Measurements from ENCODE around the gene RAPGEF4.

RAPGEF4 gene

DNA sequence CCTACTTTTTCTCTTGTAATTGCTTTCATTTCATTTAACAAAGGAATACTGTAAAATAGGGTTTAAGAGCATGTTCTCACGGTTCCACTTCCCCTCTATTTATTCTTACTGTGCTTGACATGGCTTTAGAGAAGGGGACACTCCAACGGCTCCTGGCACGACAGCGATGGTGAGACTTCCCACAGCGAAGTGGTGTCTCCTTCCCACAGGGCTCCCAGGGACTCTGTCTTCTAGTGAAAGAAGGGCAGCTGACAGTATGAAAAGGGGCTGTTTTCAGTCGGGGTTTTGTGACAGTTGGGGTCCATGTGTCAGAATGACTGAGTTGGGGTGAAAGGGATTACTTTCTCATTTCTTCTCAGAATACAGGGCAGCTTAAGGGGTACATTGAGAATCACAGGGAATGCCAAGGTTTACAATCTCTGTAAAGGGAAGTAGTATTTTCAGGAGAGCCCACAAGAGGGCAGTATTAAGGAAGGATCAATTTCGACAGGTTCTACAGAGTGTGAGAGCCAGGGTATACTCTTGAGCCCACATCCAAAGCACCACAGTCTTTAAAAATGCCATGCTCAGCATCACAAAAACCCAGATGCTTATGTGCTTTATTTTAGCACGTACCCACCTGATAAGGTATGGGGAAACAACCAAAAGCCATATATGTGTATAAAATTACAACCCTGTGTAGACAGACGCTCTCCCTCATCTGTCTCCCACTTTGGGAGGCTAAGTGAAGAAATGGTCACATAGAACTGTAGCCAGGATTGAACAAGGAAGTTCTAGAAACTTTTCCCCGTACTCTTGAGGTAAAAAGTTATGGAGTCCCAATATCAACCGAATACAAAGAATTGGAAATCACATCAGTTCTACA lies 31.3 kb upstream of the RAPGEF4 start:
- TF ChIP-seq FEZF1 (tag by site-specific recombination; IDR thresholded peaks at IDR 0.05) (no peak), ZNF654 (tag by site-specific recombination; IDR thresholded peaks at IDR 0.05; ENCODE audit: low read depth) (peak; percentile 47)
- H3K4me1 ChIP-seq (ENCODE audit: control insufficient read depth, insufficient read depth, low read length): no peaks in the 10 kb centered on the region
- H3K36me3 ChIP-seq (ENCODE audit: control insufficient read depth in 2 of 2, insufficient read depth in 1 of 2, low read length in 2 of 2): no peaks in the 10 kb centered on the region
- CTCF ChIA-PET: interaction anchor here (0.5 to 1.6 kb wide), 16 partner anchors 8 to 657 kb away, joined by 3 to 7 read pairs (median 3); partner anchors contain the start of gene RAPGEF4
- POLR2A ChIA-PET: no interaction called here
- H3K9me3 ChIP-seq (ENCODE audit: control insufficient read depth, insufficient read depth, low read depth, low read length): no peaks in the 10 kb centered on the region
- no peak overlapping the region for H3K4me3 ChIP-seq (ENCODE audit: low read depth, low read length)
- H3K27ac ChIP-seq (ENCODE audit: extremely low read depth, low read depth, low read length): no peak overlapping the region

DNA sequence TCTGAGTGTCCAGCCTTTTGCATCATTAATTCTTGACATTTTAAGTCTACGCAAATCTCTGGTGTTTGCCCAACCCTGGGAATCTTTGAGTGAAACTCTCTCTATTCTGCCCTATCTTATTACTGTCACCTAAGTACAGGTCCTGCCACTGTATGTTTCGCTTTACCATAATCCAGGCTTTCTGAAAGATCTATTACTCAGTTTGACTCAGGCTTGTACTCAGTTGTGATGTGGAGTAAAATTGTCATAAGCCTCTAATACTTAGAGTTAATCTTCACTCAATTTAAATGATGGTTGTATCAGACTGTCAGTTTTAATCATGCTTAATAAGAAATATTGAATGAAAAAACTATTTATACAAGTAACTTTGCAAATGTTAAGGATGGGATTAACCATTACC lies 30.3 kb upstream of the RAPGEF4 start:
- Histone ChIP-seq H3K9me3 (ENCODE audit: control insufficient read depth, insufficient read depth, low read depth, low read length) (no peaks in the 10 kb centered on the region), H3K27ac (ENCODE audit: extremely low read depth, low read depth, low read length) (no peak overlapping the region), H3K36me3 (ENCODE audit: control insufficient read depth in 2 of 2, insufficient read depth in 1 of 2, low read length in 2 of 2) (no peaks in the 10 kb centered on the region), H3K4me3 (ENCODE audit: low read depth, low read length) (no peak overlapping the region), H3K4me1 (ENCODE audit: control insufficient read depth, insufficient read depth, low read length) (no peaks in the 10 kb centered on the region)
- TF ChIP-seq ZFP69B (tag by site-specific recombination; IDR thresholded peaks at IDR 0.05) (no peak), ZNF707 (tag by site-specific recombination; IDR thresholded peaks at IDR 0.05) (no peak), ZNF777 (tag by site-specific recombination; IDR thresholded peaks at IDR 0.05; ENCODE audit: borderline replicate concordance) (no peak), KLF8 (tag by site-specific recombination; IDR thresholded peaks at IDR 0.05) (no peak), OSR2 (tag by site-specific recombination; IDR thresholded peaks at IDR 0.05) (no peak), SP7 (tag by site-specific recombination; IDR thresholded peaks at IDR 0.05) (no peak), SETDB1 (IDR thresholded peaks at IDR 0.05; ENCODE audit: insufficient read length, low read length) (no peak), ZBTB21 (tag by site-specific recombination; IDR thresholded peaks at IDR 0.05) (no peak), ZNF2 (tag by site-specific recombination; IDR thresholded peaks at IDR 0.05) (no peak), ZNF169 (tag by site-specific recombination; IDR thresholded peaks at IDR 0.05) (no peak), ZNF132 (tag by site-specific recombination; IDR thresholded peaks at IDR 0.05; ENCODE audit: borderline replicate concordance) (no peak)
- TF ChIP-seq, protein P1, sequence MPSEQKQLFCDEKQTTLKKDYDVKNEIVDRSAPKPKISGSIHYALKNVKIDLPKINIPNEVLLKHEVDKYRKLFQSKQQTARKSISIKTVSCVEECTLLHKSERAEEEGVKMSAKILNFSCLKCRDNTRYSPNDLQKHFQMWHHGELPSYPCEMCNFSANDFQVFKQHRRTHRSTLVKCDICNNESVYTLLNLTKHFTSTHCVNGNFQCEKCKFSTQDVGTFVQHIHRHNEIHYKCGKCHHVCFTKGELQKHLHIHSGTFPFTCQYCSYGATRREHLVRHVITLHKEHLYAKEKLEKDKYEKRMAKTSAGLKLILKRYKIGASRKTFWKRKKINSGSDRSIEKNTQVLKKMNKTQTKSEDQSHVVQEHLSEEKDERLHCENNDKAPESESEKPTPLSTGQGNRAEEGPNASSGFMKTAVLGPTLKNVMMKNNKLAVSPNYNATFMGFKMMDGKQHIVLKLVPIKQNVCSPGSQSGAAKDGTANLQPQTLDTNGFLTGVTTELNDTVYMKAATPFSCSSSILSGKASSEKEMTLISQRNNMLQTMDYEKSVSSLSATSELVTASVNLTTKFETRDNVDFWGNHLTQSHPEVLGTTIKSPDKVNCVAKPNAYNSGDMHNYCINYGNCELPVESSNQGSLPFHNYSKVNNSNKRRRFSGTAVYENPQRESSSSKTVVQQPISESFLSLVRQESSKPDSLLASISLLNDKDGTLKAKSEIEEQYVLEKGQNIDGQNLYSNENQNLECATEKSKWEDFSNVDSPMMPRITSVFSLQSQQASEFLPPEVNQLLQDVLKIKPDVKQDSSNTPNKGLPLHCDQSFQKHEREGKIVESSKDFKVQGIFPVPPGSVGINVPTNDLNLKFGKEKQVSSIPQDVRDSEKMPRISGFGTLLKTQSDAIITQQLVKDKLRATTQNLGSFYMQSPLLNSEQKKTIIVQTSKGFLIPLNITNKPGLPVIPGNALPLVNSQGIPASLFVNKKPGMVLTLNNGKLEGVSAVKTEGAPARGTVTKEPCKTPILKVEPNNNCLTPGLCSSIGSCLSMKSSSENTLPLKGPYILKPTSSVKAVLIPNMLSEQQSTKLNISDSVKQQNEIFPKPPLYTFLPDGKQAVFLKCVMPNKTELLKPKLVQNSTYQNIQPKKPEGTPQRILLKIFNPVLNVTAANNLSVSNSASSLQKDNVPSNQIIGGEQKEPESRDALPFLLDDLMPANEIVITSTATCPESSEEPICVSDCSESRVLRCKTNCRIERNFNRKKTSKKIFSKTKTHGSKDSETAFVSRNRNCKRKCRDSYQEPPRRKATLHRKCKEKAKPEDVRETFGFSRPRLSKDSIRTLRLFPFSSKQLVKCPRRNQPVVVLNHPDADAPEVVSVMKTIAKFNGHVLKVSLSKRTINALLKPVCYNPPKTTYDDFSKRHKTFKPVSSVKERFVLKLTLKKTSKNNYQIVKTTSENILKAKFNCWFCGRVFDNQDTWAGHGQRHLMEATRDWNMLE (tag by site-specific recombination; conservative IDR thresholded peaks at IDR 0.05; ENCODE audit: low read depth): no peak
- TF ChIP-seq, protein P2, sequence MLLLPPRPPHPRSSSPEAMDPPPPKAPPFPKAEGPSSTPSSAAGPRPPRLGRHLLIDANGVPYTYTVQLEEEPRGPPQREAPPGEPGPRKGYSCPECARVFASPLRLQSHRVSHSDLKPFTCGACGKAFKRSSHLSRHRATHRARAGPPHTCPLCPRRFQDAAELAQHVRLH (tag by site-specific recombination; IDR thresholded peaks at IDR 0.05): no peak
- CTCF ChIA-PET: interaction anchor here (0.5 to 1.6 kb wide), 6 partner anchors 9 to 523 kb away, joined by 3 to 7 read pairs (median 3); partner anchors contain the start of gene RAPGEF4
- POLR2A ChIA-PET: no interaction called here

DNA sequence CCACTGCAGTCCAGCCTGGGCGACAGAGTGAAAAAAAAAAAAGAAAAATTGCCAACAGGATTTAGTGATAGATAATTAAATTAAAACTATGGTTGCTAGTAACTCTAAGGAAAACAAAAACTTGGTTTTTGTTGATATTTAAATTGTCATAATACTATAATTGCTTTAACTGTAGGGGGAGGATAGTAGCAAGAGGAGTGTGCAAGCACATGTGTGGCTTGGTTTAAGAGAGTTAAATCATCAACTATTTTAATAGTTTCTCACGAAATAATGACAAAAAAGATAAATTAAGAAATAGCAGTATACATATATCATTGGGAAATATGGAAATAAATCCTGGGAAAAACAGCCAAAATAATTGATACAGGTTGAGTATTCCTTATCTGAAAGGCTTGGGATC lies 27.4 kb upstream of the RAPGEF4 start:
- Histone ChIP-seq H3K36me3 (ENCODE audit: control insufficient read depth in 2 of 2, insufficient read depth in 1 of 2, low read length in 2 of 2) (no peaks in the 10 kb centered on the region), H3K9me3 (ENCODE audit: control insufficient read depth, insufficient read depth, low read depth, low read length) (no peaks in the 10 kb centered on the region), H3K27ac (ENCODE audit: extremely low read depth, low read depth, low read length) (no peak overlapping the region), H3K4me1 (ENCODE audit: control insufficient read depth, insufficient read depth, low read length) (0 out of 2 replicates have a peak, but pooled peaks cover 3% of the 10 kb centered on the region), H3K4me3 (ENCODE audit: low read depth, low read length) (no peak overlapping the region)
- ChIA-PET POLR2A (no interaction called here), CTCF (interaction anchor here (1.1 to 4.1 kb wide), 2 partner anchors 113 to 267 kb away, joined by 3 to 42 read pairs; no protein-coding TSS in a partner anchor)
- TF ChIP-seq ZNF664 (tag by site-specific recombination; IDR thresholded peaks at IDR 0.05) (peak; percentile 95), ZNF19 (tag by site-specific recombination; IDR thresholded peaks at IDR 0.05; ENCODE audit: low read depth) (no peak)
